GM19193 (cell line): ENCODE results near the gene IQCK.

Experiments used
- POLR2A ChIP-seq: IDR thresholded peaks from 4 replicates; pipeline ENCODE4 v1.6.1; 2011; ENCODE audit not compliant: insufficient read depth, insufficient read length; ENCODE audit errors: extremely low read depth

The IQCK gene

DNA sequence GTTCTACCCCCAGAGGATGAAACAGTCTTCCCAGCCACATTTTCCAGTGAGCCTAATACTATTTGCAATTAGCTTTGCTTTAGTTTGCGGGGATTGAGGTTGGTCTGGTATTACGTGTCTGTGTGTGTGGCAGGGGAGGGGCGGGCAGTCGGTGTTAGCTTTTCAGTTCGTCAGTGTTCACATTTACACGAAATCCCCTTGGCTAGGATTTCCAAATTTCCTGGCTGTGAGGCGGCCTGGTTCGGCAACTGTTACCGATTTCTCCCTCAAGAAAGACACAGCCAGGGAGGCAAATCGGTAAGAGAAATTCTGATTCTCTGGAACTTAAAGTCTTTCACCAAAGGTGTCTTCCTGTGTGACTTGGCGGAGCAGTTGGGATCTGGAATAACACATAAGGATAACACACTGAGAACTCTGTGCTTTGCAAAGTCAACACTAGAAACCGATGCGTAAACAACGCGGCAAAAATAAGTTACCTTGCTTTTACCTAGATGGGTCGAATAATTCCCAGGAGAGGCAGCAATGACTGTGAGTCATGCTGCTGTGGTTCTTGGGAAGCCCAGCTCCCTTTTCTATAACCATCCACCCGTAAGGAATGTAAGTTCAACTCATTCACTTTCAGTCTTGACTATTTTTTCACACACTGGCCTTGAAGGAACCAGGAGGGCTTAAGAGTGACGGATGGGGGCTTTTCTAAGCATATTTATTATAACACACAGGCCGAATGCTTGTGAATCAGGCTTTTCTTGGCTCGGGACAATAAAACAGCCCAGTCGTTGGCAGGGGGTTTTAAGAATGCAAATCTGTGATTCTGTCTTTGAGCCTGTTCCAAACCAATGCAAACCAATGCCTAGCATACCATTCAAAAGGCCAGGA lies 142.3 kb downstream of the IQCK start:
- TF ChIP-seq POLR2A, result no peak

- TF ChIP-seq POLR2A, result no peak
Measured at GRCh38 chr16:19861133-19861532, 143.1 kb downstream of the IQCK start.

GRCh38 chr16:19861811-19862327 lies 143.8 kb downstream of the IQCK start:
- TF ChIP-seq POLR2A, result no peak

GRCh38 chr16:19863990-19864389 lies 145.9 kb downstream of the IQCK start:
- no peak for TF ChIP-seq POLR2A

DNA sequence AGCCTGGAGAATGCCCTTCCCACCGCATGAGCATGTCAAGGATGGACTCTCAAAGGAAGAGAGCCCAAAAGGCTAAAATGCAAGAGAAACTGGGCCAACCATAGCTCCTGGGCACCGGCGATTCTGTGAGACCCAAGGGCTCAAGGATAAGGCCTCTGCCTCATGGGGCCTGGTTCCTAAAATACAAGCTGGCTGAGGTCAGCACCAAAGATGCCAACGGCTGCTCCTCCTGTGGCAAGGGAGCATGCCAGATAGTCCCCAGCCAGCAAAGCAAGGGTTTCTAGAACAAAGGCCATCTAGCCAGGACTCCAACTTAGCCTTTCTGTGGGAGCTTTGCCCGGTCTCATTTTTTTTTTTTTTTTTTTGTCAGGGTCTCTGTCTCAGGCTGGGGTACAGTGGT lies 146.5 kb downstream of the IQCK start:
- no peak for TF ChIP-seq POLR2A

GRCh38 chr16:19868421-19868820 lies 150.3 kb downstream of the IQCK start:
- no peak for TF ChIP-seq POLR2A

- no peak for TF ChIP-seq POLR2A
Measured at GRCh38 chr16:19871721-19872120, 153.7 kb downstream of the IQCK start.

DNA sequence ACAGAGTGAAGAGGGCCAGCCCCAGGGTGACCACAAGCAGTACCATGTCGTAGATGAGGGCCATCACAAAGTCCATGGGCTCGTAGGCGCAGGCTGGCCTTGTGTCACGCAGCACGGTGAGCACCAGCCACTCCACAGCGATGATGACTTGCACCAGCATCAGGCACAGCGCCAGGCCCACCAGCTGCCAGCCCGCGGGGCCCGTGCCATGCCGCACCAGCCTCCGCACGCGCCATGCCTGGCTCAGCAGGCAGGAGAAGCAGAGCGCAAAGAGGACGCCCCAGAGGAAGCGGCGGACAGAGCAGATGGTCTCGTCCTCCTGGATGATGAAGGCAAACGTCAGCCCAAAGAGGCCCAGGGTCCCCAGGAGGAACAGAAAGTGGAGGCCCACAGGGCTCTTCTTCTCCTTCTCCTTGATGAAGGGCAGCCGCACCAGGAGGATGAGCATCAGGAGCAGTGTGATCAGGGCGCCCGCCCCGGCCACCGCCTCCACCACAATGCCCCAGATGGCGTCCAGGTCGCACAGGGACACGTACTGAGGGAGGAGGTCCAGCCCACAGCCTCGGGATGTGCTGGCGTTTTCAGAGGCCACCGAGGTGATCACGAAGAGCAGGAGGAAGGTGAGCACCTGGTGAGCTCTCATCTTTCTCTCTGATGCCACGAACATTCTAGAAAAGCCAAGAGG lies 154.2 kb downstream of the IQCK start:
- TF ChIP-seq POLR2A, result no peak

GRCh38 chr16:19872935-19873334 lies 154.9 kb downstream of the IQCK start:
- no peak for TF ChIP-seq POLR2A

- TF ChIP-seq POLR2A, result no peak
Measured at GRCh38 chr16:19874026-19874425, 156.0 kb downstream of the IQCK start.

DNA sequence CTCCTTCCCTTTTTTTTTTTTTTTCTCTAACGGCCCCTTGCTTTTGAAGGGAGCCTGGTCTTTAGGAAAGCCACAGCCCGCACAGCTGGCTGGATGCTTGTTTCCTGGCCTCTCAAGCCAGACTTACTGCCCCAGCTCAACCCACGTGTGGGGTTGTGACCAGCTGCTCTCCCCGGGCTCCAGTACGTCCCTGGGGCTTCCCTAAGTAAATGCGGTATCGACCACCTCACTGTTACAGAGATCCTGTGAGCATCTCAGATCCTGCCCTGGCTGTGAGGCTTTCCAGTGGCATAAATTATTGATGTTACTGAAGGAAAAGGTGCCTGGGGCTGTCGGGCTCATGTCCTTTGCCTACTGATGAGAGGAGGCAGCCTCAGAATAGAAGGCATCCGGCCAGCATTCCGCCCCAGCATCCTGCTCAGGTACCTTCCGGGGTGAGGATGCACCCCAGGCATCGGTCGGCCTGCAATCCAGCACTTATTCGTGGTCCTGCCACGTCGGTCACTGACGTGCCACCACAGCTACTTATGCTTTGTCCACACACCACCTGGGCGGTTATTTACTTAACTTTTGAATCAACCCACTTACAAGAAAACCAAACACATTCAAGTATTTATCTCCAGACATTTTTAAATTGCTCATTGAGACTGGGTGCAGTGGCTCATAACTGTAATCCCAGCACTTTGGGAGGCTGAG lies 156.9 kb downstream of the IQCK start:
- no peak for TF ChIP-seq POLR2A

- TF ChIP-seq POLR2A, result no peak
Measured at GRCh38 chr16:19875900-19876299, 157.8 kb downstream of the IQCK start.

GRCh38 chr16:19876501-19877059 lies 158.5 kb downstream of the IQCK start:
- no peak for TF ChIP-seq POLR2A

- no peak for TF ChIP-seq POLR2A
Measured at GRCh38 chr16:19878757-19879156, 160.7 kb downstream of the IQCK start.

- TF ChIP-seq POLR2A, result no peak
Measured at GRCh38 chr16:19879241-19879792, 161.2 kb downstream of the IQCK start.
